Panc1 (cell line): ENCODE data around the gene SLC9A5. TPM values are rescaled to one million over a fixed set of nuclear protein-coding genes. Genes with fewer than 3 reads are reported as not detected.

Experiments used
- ATAC-seq: fragments of 200-7000 bp; cut with Tn5 transposase; 2 replicates; pipeline ENCODE4 v1.9.1; 2020; ENCODE audit warnings: mild to moderate bottlenecking, moderate library complexity
- BruUV-seq: library from RNA; stranded (reverse); fragments of 400-500 nt; replicated peaks from 2 replicates; lab custom pipeline; 2021; lab: Mats Ljungman, UMichigan
- CTCF ChIA-PET: fragments of 300-600 bp; sonication (Branson Sonifier 250); formaldehyde crosslinking; loops from one replicate; lab custom pipeline; 2022; ENCODE audit warnings: antibody characterized with exemption; lab: Charles Lee
- POLR2A ChIA-PET: fragments of 300-600 bp; sonication (Branson Sonifier 250); formaldehyde crosslinking; loops from one replicate; lab custom pipeline; 2022; ENCODE audit warnings: antibody characterized with exemption; lab: Charles Lee
- DNase-seq: peaks from one replicate; pipeline ENCODE4 v3.0.0-alpha.2; 2010; ENCODE audit warnings: low read depth, low spot score
- H3K27ac ChIP-seq: 2 replicates; pipeline ENCODE4 v1.5.1; 2011; ENCODE audit warnings: mild to moderate bottlenecking, low read length, inconsistent platforms
- H3K27me3 ChIP-seq: fragments of 200-500 bp; sonication (Bioruptor generic); 2 replicates; pipeline ENCODE4 v1.6.0; 2014; ENCODE audit warnings: low read length, inconsistent platforms; ENCODE audit not compliant: control insufficient read depth, insufficient read depth
- H3K36me3 ChIP-seq: fragments of 200-500 bp; sonication (Bioruptor generic); 2 replicates; pipeline ENCODE4 v1.5.1; 2014; ENCODE audit warnings: inconsistent platforms, mild to moderate bottlenecking, low read length, moderate library complexity; ENCODE audit not compliant: control insufficient read depth, insufficient read depth
- H3K4me1 ChIP-seq: 2 replicates; pipeline ENCODE4 v1.5.1; 2011; ENCODE audit warnings: inconsistent platforms, mild to moderate bottlenecking, low read length, moderate library complexity; ENCODE audit not compliant: control insufficient read depth, insufficient read depth
- H3K4me3 ChIP-seq, 2 experiments: 2 replicates each; pipeline ENCODE4 v1.5.1; 2011 to 2012; ENCODE audit warnings: low read depth in 2 of 2, low read length in 2 of 2, mild to moderate bottlenecking in 2 of 2, inconsistent platforms in 1 of 2, moderate library complexity in 1 of 2
- H3K9me3 ChIP-seq: fragments of 200-500 bp; sonication (Bioruptor generic); 2 replicates; pipeline ENCODE4 v1.5.1; 2014; ENCODE audit warnings: low read depth, mild to moderate bottlenecking, inconsistent platforms, low read length, moderate library complexity; ENCODE audit not compliant: control insufficient read depth, insufficient read depth
- POLR2AphosphoS5 ChIP-seq: IDR thresholded peaks from 2 replicates; pipeline ENCODE4 v1.6.1; 2012; ENCODE audit warnings: mild to moderate bottlenecking, low read depth, low read length, moderate library complexity
- REST ChIP-seq, 2 experiments: IDR thresholded peaks; 2 replicates each; pipeline ENCODE4 v1.6.1; 2011 to 2012; ENCODE audit warnings: low read depth in 2 of 2, control low read depth in 1 of 2, low read length in 1 of 2, mild to moderate bottlenecking in 1 of 2, moderate library complexity in 1 of 2; ENCODE audit not compliant: insufficient read depth in 1 of 2
- SIN3A ChIP-seq: IDR thresholded peaks from 2 replicates; pipeline ENCODE4 v1.6.1; 2012; ENCODE audit warnings: low read depth, mild to moderate bottlenecking, low read length, moderate library complexity, borderline replicate concordance; ENCODE audit not compliant: insufficient read depth
- TCF7L2 ChIP-seq: IDR thresholded peaks from 2 replicates; pipeline ENCODE4 v1.6.1; 2011; ENCODE audit warnings: mild to moderate bottlenecking, low read depth, low read length, inconsistent platforms
- in situ Hi-C: cut with HindIII; loops from 2 replicates; pipeline ENCODE4 v1.10.0; 2016; ENCODE audit warnings: low sequenced_read_pairs, low pct_unique_long_range_greater_than_20kb
- intact Hi-C: fragments of 100-400 bp; cut with micrococcal nuclease; formaldehyde crosslinking; loops from one replicate; pipeline ENCODE4 v1.10.0; 2022; ENCODE audit not compliant: unreplicated experiment
- total RNA-seq: library from RNA; stranded (reverse); gene quantifications from one replicate; pipeline ENCODE4 v1.2.1, GENCODE V29; 2021; ENCODE audit not compliant: unreplicated experiment
- TF ChIP-seq, protein P1 (sequence below): fragments of 450-650 bp; IDR thresholded peaks from 2 replicates; pipeline ENCODE4 v1.5.1; 2017; ENCODE audit warnings: mild to moderate bottlenecking

SLC9A5 gene
- total RNA-seq, 1 experiment from 2014 or later, result 1.7 TPM

DNA sequence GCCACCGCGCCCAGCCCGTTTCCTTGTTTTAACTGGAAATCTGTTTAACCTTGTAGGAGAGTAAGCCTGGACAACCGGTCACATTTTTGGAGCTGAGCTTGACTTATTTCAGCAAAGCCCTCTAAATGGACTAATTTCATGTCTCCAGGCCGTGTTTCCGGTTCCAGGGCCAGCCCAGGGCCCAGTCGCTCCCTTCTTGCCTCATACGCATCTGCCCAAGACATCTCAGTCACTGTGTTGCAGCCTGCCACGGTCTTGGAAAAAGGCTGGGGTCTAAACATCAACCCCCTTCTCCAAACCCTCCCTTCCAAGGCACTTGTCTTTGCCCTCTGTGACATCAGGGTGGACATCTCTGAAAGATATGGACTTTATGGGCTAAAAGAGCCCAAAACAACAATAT, 49.5 kb downstream of the SLC9A5 start:
- H3K36me3 ChIP-seq, result no peaks in the 10 kb centered on the region
- CTCF ChIA-PET, result no interaction called here
- no peak for DNase-seq
- no peaks in the 10 kb centered on the region for H3K4me1 ChIP-seq
- POLR2A ChIA-PET, result no interaction called here
- H3K4me3 ChIP-seq, result no peak overlapping the region
- in situ Hi-C loops (no loop called here), intact Hi-C loops (no loop called here)
- TF ChIP-seq SIN3A (no peak), TCF7L2 (no peak), POLR2AphosphoS5 (no peak), REST (IDR thresholded peaks at IDR 0.05; ENCODE audit: insufficient read depth in 1 of 2, low read depth in 2 of 2, low read length in 1 of 2) (no peak)
- TF ChIP-seq, protein P1, sequence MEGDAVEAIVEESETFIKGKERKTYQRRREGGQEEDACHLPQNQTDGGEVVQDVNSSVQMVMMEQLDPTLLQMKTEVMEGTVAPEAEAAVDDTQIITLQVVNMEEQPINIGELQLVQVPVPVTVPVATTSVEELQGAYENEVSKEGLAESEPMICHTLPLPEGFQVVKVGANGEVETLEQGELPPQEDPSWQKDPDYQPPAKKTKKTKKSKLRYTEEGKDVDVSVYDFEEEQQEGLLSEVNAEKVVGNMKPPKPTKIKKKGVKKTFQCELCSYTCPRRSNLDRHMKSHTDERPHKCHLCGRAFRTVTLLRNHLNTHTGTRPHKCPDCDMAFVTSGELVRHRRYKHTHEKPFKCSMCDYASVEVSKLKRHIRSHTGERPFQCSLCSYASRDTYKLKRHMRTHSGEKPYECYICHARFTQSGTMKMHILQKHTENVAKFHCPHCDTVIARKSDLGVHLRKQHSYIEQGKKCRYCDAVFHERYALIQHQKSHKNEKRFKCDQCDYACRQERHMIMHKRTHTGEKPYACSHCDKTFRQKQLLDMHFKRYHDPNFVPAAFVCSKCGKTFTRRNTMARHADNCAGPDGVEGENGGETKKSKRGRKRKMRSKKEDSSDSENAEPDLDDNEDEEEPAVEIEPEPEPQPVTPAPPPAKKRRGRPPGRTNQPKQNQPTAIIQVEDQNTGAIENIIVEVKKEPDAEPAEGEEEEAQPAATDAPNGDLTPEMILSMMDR, result no peak
- H3K9me3 ChIP-seq, result no peaks in the 10 kb centered on the region
- no peak overlapping the region for H3K27ac ChIP-seq
- no peaks in the 10 kb centered on the region for H3K27me3 ChIP-seq
- BruUV-seq, result no TSS peak
- ATAC-seq, result no peak

- in situ Hi-C loops, result no loop called here
- ChIA-PET CTCF (no interaction called here), POLR2A (no interaction called here)
- H3K36me3 ChIP-seq, result no peaks in the 10 kb centered on the region
- H3K9me3 ChIP-seq, result no peaks in the 10 kb centered on the region
- H3K4me1 ChIP-seq, result no peaks in the 10 kb centered on the region
- no peak overlapping the region for H3K27ac ChIP-seq
- no peak for ATAC-seq
- no peak overlapping the region for H3K4me3 ChIP-seq
- DNase-seq, result no peak
- intact Hi-C loops, result no loop called here
- no peaks in the 10 kb centered on the region for H3K27me3 ChIP-seq
- TF ChIP-seq TCF7L2 (no peak), POLR2AphosphoS5 (no peak)
- TF ChIP-seq, protein P1, result no peak
- no TSS peak for BruUV-seq
These were observed 50.5 kb downstream of the SLC9A5 start for GRCh38 chr16:67299269-67299668.
